ENCODE results near the gene L2HGDH. TPM values are rescaled to one million over a fixed set of nuclear protein-coding genes. Genes with fewer than 3 reads are reported as not detected.

The L2HGDH gene
- total RNA-seq, 1 donor = 3.3 TPM

GRCh38 chr14:50228313-50228712, 83.7 kb downstream of the L2HGDH start:
- no peak for TF ChIP-seq CTCF (IDR thresholded peaks at IDR 0.05; ENCODE audit: insufficient read depth, low read length)
- no peak for DNase-seq (ENCODE audit: low read depth)
- H3K4me3 ChIP-seq (ENCODE audit: low read depth, low read length) = no peak overlapping the region

- H3K4me3 ChIP-seq (ENCODE audit: low read depth, low read length) = no peak overlapping the region
- TF ChIP-seq CTCF (IDR thresholded peaks at IDR 0.05; ENCODE audit: insufficient read depth, low read length) = no peak
- no peak for DNase-seq (ENCODE audit: low read depth)
Measured at GRCh38 chr14:50225974-50226297, 86.1 kb downstream of the L2HGDH start.

- peak; percentile 89 for DNase-seq (ENCODE audit: low read depth)
- no peak overlapping the region for H3K4me3 ChIP-seq (ENCODE audit: low read depth, low read length)
- TF ChIP-seq CTCF (IDR thresholded peaks at IDR 0.05; ENCODE audit: insufficient read depth, low read length) = no peak
Measured at GRCh38 chr14:50225067-50225973, 86.7 kb downstream of the L2HGDH start.

- H3K4me3 ChIP-seq (ENCODE audit: low read depth, low read length) = no peak overlapping the region
- TF ChIP-seq CTCF (IDR thresholded peaks at IDR 0.05; ENCODE audit: insufficient read depth, low read length) = no peak
- peak; percentile 20 for DNase-seq (ENCODE audit: low read depth)
Measured at GRCh38 chr14:50222055-50222613, 89.9 kb downstream of the L2HGDH start.

GRCh38 chr14:50218501-50218900, 93.5 kb downstream of the L2HGDH start:
- DNase-seq (ENCODE audit: low read depth) = no peak
- H3K4me3 ChIP-seq (ENCODE audit: low read depth, low read length) = no peak overlapping the region
- no peak for TF ChIP-seq CTCF (IDR thresholded peaks at IDR 0.05; ENCODE audit: insufficient read depth, low read length)

- TF ChIP-seq CTCF (IDR thresholded peaks at IDR 0.05; ENCODE audit: insufficient read depth, low read length) = no peak
Measured at GRCh38 chr14:50215416-50215815, 96.6 kb downstream of the L2HGDH start.

More at GRCh38 chr14:50215416-50215815, 96.6 kb downstream of the L2HGDH start:
- H3K4me3 ChIP-seq (ENCODE audit: low read depth, low read length) = no peak overlapping the region
- DNase-seq (ENCODE audit: low read depth) = no peak

Measured in fibroblast of the aortic adventitia (primary cell).